Caco-2 (cell line): ENCODE data around the gene ERFE. TPM values are rescaled to one million over a fixed set of nuclear protein-coding genes. Genes with fewer than 3 reads are reported as not detected.

Experiments
- BruUV-seq: library from RNA; stranded (reverse); fragments of 400-500 nt; replicated peaks from 2 replicates; lab custom pipeline; 2021; lab: Mats Ljungman, UMichigan
- CTCF ChIA-PET: fragments of 300-600 bp; sonication (Branson Sonifier 250); formaldehyde crosslinking; loops from one replicate; lab custom pipeline; 2022; ENCODE audit warnings: antibody characterized with exemption; lab: Charles Lee
- POLR2A ChIA-PET: fragments of 300-600 bp; sonication (Branson Sonifier 250); formaldehyde crosslinking; loops from one replicate; lab custom pipeline; 2022; ENCODE audit warnings: antibody characterized with exemption; lab: Charles Lee
- DNase-seq, 2 experiments: peaks; one replicate each; pipeline versions ENCODE4 v3.0.0 to v3.0.0-alpha.2; 2020 to 2022
- H3K27me3 ChIP-seq: replicated peaks from 2 replicates; pipeline ENCODE4 v1.6.0; 2011; ENCODE audit warnings: low read length; ENCODE audit not compliant: control insufficient read depth, insufficient read depth
- H3K36me3 ChIP-seq: 2 replicates; pipeline ENCODE4 v1.5.1; 2011; ENCODE audit warnings: low read length; ENCODE audit not compliant: control insufficient read depth, insufficient read depth
- H3K4me1 ChIP-seq: fragments of 250-450 bp; sonication (Bioruptor Pico); 2 replicates; pipeline ENCODE4 v1.5.1; 2020; ENCODE audit warnings: mild to moderate bottlenecking
- H3K4me3 ChIP-seq: 2 replicates; pipeline ENCODE4 v1.5.1; 2011; ENCODE audit warnings: low read depth, mild to moderate bottlenecking, control low read depth, low read length
- H3K9me3 ChIP-seq: fragments of 250-450 bp; sonication (Bioruptor Pico); 2 replicates; pipeline ENCODE4 v1.5.1; 2020; ENCODE audit warnings: mild to moderate bottlenecking, moderate library complexity
- H3K27ac Mint-ChIP-seq: one replicate; pipeline ENCODE4 v1.8.0; 2022; ENCODE audit warnings: mixed read lengths; ENCODE audit not compliant: unreplicated experiment
- H3K27me3 Mint-ChIP-seq: one replicate; pipeline ENCODE4 v1.8.0; 2022; ENCODE audit warnings: mixed read lengths; ENCODE audit not compliant: insufficient read depth, unreplicated experiment
- H3K36me3 Mint-ChIP-seq: one replicate; pipeline ENCODE4 v1.8.0; 2022; ENCODE audit warnings: mild to moderate bottlenecking, mixed read lengths; ENCODE audit not compliant: insufficient read depth, unreplicated experiment
- H3K4me1 Mint-ChIP-seq: one replicate; pipeline ENCODE4 v1.8.0; 2022; ENCODE audit warnings: low read depth, mixed read lengths; ENCODE audit not compliant: unreplicated experiment
- H3K4me3 Mint-ChIP-seq: one replicate; pipeline ENCODE4 v1.8.0; 2022; ENCODE audit warnings: mild to moderate bottlenecking, moderate library complexity, mixed read lengths; ENCODE audit not compliant: unreplicated experiment
- H3K9me3 Mint-ChIP-seq: one replicate; pipeline ENCODE4 v1.8.0; 2022; ENCODE audit warnings: mixed read lengths; ENCODE audit not compliant: unreplicated experiment
- CTCF ChIP-seq, 2 experiments: fragments of 200-600 bp in 1 of 2; IDR thresholded peaks; 1 replicate in 1 of 2; 2 replicates in 1 of 2; pipeline versions ENCODE4 v1.5.1 to v1.8.0; 2011 to 2022; ENCODE audit warnings: antibody characterized with exemption in 1 of 2, control low read depth in 1 of 2, inconsistent platforms in 1 of 2, low read depth in 1 of 2, low read length in 1 of 2, mild to moderate bottlenecking in 1 of 2, moderate library complexity in 1 of 2; ENCODE audit not compliant: insufficient read depth in 1 of 2, severe bottlenecking in 1 of 2, unreplicated experiment in 1 of 2
- intact Hi-C: fragments of 100-400 bp; cut with micrococcal nuclease; formaldehyde crosslinking; loops from one replicate; pipeline ENCODE4 v1.10.0; 2022; ENCODE audit not compliant: unreplicated experiment
- total RNA-seq: library from RNA; stranded (reverse); gene quantifications from 2 replicates; pipeline ENCODE4 v1.2.3, GENCODE V29; 2022

The ERFE gene
- total RNA-seq, 1 experiment from 2014 or later, result 1.4 TPM

- Mint-ChIP-seq H3K27me3 (no peaks in the 10 kb centered on the region), H3K27ac (no peak overlapping the region), H3K9me3 (no peaks in the 10 kb centered on the region), H3K4me1 (no peaks in the 10 kb centered on the region), H3K36me3 (no peaks in the 10 kb centered on the region), H3K4me3 (no peak overlapping the region)
- H3K4me1 ChIP-seq, result no peaks in the 10 kb centered on the region
- H3K36me3 ChIP-seq, result no peaks in the 10 kb centered on the region
- ChIA-PET POLR2A (no interaction called here), CTCF (no interaction called here)
- no peaks in the 10 kb centered on the region for H3K27me3 ChIP-seq
- DNase-seq, result no peak
- H3K9me3 ChIP-seq, result no peaks in the 10 kb centered on the region
- BruUV-seq, result no TSS peak
- no peak overlapping the region for H3K4me3 ChIP-seq
- TF ChIP-seq CTCF (IDR thresholded peaks at IDR 0.05; ENCODE audit: insufficient read depth in 1 of 2, low read depth in 1 of 2, low read length in 1 of 2, severe bottlenecking in 1 of 2, unreplicated experiment in 1 of 2), result no peak
- intact Hi-C loops, result no loop called here
Observed at GRCh38 chr2:238143239-238143951, 15.4 kb upstream of the ERFE start.

- Mint-ChIP-seq H3K4me1 (no peaks in the 10 kb centered on the region), H3K27me3 (no peaks in the 10 kb centered on the region), H3K36me3 (no peaks in the 10 kb centered on the region), H3K27ac (no peak overlapping the region), H3K9me3 (no peaks in the 10 kb centered on the region), H3K4me3 (no peak overlapping the region)
- H3K9me3 ChIP-seq, result no peaks in the 10 kb centered on the region
- CTCF ChIA-PET, result no interaction called here
- POLR2A ChIA-PET, result no interaction called here
- H3K4me3 ChIP-seq, result no peak overlapping the region
- H3K36me3 ChIP-seq, result no peaks in the 10 kb centered on the region
- DNase-seq, result no peak
- TF ChIP-seq CTCF (IDR thresholded peaks at IDR 0.05; ENCODE audit: insufficient read depth in 1 of 2, low read depth in 1 of 2, low read length in 1 of 2, severe bottlenecking in 1 of 2, unreplicated experiment in 1 of 2), result no peak
- no peaks in the 10 kb centered on the region for H3K4me1 ChIP-seq
- no peaks in the 10 kb centered on the region for H3K27me3 ChIP-seq
- intact Hi-C loops, result no loop called here
- no TSS peak for BruUV-seq
Observed at GRCh38 chr2:238144262-238144661, 14.5 kb upstream of the ERFE start.

GRCh38 chr2:238145046-238145445, 13.7 kb upstream of the ERFE start:
- Mint-ChIP-seq H3K4me1 (no peaks in the 10 kb centered on the region), H3K27me3 (no peaks in the 10 kb centered on the region), H3K4me3 (no peak overlapping the region), H3K36me3 (no peaks in the 10 kb centered on the region), H3K9me3 (no peaks in the 10 kb centered on the region), H3K27ac (no peak overlapping the region)
- H3K9me3 ChIP-seq, result no peaks in the 10 kb centered on the region
- H3K4me3 ChIP-seq, result no peak overlapping the region
- H3K36me3 ChIP-seq, result no peaks in the 10 kb centered on the region
- ChIA-PET POLR2A (no interaction called here), CTCF (no interaction called here)
- no TSS peak for BruUV-seq
- no peak for TF ChIP-seq CTCF (IDR thresholded peaks at IDR 0.05; ENCODE audit: insufficient read depth in 1 of 2, low read depth in 1 of 2, low read length in 1 of 2, severe bottlenecking in 1 of 2, unreplicated experiment in 1 of 2)
- H3K27me3 ChIP-seq, result no peaks in the 10 kb centered on the region
- intact Hi-C loops, result no loop called here
- no peak for DNase-seq
- H3K4me1 ChIP-seq, result no peaks in the 10 kb centered on the region
